ENCODE data around the gene AOPEP.
"Not testable (repeated sequence)": the region's sequence is repeated elsewhere in the genome, so short reads cannot be mapped to it uniquely, and the experiment has no call there.

AOPEP gene

DNA sequence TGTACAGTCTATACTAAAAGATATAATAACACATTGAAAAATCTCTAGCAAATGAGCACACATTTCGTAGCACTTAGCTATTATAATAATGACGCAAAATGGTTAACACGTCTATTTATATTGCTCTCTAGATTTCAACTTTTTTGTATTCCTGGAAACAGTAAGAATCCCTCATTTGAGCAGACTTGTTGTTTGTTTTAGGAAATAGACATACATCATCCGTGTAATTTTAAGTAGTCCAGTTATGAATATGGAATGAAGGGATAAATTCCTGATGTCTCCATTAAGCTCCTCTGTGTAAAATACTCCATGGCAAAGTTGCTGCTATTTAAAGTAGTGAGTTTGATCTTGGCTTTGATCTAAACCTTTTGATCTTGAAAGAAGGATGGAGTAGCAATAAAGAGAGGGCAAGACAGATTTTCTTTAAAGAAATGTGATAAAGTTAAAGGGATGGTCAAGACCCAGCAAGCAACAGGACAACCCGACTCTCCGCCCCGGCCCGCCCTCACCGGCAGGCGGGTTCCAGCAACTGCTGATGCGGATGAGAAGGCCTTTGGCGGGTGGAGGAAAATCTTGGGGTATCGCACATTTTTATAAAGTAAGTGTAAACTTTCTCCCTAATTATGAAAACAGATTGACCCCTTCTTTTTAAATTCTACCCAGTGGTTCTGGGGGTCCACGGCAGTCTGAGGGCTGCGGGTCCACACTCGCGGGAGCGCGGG lies 277.4 kb downstream of the AOPEP start:
- DNase-seq = no peak

DNA sequence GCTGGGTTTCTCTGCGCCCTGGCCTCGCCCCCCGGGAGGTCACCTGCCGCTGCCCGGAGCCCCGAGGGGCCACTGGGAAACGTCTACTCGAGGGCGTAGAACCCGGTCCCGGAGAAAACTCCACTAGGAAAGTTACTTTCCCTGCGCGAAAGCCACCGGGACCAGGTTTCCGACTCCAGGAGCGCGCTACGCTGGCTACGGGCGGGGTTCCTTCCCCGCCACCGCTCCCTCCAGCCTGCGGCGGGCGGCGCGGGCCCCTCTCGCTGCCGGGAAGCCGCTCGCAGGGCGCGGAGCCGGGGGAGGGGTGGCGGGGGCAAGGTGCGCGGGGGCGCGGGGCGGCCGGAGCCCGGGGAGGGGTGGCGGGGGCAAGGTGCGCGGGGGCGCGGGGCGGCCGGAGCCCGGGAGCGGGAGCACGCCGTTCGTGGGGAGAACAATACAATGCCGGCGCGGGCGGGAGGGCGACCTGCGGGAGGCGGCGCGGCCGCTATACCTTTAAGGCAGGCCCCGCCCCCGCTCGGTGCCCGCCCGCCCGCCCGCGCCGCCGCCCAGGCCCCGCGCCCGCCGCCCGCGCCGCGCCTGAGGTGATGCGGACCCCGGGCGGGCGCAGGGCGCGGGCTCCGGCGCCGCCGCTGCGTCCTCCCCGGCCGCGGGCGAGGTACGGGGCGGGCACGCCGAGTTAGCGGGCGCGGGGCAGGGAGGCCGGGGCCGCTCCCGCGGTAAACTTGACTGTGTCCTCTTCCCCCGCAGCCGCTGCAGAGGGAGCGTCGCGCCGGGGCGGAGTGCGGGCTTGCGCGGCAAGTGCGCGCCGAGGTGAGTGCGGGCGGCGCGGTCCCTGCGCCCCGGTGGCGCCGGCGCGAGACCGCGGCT lies 278.1 kb downstream of the AOPEP start:
- DNase-seq = no peak

DNA sequence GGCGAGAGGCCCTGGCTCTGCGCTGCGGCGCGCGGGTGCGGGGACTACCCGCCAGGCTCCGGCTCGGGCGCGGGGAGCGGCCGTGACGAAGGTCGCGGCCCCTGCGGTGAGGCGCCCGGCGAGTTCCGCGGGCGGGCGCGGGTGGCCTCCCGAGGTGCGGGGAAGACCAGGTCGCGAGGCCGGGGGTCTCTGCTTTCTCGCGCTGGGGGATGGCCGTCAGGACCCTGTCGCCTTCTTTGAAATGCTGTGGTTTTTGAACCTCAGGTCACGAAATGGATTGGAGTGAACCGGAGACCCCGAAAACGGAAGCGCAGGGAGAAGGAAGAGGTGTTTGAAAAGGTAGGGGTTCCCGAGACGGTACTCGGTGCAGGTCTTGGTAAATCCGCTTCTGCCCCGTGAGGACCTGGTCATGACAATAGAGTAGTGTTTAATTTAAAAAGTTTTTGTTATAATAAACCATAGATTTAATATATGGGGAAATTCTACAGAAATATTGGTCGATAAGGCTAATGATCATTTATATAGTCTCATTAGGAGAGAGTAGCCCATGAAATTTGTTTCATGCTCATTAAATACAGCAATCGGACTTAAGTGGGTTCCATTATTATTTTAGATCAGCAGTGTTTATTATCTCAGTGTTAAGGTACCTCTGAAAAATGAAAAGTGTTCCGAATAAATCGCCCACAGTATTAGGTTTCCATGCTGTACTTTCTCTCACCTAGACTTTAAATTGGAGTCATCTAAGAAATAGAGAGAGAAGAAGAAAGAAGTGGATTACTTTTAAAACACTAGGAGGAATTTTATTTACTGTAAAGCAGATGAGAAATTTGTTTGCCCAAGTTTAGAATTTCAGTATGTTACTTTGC lies 279.0 kb downstream of the AOPEP start:
- DNase-seq = no peak

DNA sequence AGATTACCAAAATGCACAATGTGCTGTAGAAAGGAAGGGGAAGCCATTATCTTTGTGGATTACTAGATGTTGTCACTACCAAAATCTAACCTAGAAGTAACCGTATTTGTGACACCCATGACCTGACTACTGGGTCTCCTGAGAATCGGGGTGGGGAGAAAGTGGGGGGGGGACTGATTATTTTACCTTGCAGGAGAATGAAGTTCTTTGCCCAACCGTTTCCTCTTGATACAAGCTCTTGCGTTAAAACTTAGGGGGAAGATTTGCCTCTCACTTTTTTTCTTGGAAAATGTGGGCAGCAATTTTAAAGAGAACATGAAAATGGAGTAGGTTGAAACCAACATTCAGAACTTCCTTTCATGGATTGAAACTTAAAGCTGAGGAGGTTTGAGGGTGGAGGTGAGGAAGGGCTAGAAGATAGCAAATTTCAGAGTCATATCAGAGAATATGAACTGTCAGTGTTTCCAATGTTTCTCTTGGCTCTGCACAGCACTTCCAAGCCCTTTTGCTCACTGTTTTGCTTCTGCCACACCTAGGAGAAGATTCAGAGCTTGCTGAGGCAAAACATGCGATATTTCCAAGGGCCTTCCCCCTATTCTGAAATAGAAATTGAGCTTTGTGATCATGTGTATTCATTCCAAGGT lies 280.8 kb downstream of the AOPEP start:
- no peak for DNase-seq

DNA sequence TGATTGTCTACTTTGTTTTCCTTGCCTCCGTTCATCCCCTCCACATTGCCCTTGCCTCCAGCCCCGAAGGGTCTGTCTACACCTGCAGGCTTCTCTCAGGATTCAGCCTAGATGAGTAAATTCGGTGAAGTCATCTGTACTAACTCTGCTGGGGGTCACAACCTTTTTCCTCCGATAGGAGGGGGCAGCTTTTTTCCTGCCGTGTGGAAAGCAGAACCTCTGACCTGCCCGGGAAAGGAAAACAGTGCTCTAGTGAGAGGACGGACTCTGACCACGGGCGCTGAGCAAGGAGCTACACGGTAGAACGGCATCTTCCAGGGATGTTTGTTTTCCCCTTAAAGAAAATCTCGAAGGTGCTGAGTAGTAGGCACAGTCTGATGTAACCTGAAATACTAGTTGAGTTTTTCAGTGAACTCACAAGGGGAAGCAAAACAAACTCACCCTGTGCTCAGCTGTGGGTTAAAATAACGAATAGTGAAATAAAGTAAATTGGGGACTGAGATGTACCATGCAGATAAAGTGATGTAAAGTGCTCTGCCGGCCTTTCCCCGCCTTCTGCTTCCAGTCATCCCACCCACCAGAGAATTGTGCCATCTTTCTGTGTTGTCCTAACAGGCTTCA lies 281.8 kb downstream of the AOPEP start:
- no peak for DNase-seq

DNA sequence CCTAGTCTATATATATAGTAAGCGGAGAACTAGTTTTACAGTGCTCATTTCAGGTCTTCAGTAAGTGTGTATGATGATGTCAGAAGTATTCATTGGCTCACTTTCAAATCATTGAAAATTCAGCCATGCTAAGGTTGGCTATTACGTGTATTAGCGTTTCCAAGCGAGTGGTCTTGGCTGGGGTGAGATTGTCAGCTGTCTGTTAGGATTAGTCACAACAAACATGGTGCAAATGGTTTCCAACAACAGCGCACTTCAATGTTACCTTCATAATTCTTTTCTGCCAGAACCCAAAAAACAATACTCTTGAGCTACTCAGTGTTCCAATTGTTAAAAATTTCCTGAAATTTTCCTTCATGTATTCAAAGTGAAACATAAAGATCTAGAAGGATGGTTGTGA lies 283.0 kb downstream of the AOPEP start:
- DNase-seq = no peak

DNA sequence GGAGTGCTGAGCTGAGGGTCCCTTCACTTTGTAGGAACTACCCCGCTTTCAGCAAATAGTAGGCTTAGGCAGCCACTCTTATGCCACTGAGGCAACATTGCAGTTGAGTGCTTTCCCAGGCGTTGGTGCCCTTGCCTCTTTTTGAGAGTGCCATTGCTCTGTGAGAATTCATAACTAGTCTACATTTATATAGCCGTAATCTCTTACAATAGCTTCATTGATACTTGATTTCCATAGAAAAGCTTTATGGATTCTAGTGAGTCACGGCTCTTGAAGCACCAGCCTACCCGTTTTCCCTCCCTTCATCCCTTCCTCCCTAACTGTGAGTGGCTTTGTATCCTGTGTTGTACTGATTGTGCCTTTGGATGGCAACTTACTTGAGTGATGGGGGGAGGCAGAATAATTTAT lies 283.9 kb downstream of the AOPEP start:
- DNase-seq = no peak

DNA sequence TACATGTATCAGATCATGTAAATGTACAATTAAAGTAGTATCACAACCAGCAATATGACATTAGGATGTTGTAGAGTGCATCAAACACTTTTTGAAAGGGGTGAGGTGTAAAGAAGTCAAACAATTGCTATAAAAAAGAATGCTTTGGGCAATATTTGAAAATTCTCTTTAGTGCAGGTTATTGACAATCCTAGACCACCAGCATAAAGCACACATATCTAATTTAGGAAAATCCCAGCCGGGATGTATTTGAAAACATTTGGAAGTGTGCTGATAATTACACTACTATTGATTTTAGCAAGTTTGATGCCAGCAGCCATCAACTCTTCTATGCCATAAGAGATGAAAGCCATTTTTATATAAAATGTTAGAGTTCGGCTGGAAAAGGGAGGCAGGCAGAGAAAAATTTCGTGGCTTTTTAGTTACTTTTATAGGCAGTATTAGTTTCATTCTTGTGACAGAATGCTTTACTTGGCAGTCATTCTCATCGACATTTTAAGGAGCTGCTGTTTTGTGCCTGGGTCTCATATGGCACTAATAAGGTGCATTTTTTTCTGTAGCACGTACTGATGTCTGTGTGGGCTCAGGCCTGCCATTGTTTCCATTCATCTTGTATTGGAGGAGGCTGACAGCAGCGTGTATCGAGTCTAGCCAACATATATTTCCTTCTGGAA lies 285.7 kb downstream of the AOPEP start:
- DNase-seq = no peak

DNA sequence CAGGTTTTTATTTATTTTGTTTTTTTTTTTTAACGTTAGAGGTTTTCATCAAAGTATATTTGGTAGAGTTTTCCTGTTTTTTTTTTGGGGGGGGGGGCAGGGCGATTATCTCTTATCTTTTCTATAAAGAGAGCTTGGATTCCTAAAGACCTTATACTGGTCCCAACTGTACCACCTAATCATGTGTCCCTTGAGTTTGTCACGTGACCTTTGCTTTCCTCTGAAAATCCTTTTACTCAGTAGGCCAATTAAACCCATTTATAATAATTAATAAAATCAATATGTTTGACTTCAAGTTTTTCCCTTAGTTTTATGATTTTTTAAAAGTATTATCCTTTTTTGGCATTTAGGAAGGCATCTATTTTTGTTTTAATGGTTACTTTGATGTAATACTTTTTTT lies 286.4 kb downstream of the AOPEP start:
- DNase-seq = no peak

DNA sequence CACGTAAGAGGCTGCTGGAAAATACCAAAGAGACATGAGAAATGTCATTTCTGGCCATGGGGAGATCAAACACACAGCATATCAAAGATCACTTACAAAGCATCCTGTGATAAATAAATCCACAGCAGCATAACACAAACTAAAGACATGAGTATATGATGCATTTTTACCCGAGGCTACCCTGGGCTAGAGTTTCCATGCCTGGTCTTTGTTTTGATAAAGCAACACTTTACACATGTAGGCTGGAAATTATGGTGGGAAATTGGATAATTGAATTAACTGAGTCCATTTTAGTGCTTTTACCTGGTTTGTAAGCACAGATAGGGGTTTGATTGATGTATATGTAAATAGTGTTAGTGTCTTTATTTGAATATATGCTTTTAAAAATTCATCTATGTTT lies 288.4 kb downstream of the AOPEP start:
- no peak for DNase-seq

DNA sequence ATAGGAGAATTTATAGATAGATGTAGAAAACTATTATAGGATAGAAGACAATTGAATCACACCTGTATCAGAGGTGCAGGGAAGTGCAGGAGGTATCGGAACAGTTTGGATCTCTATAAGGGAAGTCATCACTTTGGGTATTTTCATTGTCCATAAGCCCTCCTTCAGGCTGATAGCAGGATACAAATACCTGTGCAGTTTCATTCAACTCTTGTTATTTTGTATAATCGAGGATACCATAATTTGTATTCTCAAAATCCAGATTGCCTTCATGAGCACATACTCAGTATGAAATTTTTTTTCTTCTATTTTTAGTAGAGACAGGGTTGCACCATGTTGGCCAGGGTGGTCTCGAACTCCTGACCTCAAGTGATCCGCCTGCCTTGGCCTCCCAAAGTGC lies 289.1 kb downstream of the AOPEP start:
- DNase-seq = no peak

DNA sequence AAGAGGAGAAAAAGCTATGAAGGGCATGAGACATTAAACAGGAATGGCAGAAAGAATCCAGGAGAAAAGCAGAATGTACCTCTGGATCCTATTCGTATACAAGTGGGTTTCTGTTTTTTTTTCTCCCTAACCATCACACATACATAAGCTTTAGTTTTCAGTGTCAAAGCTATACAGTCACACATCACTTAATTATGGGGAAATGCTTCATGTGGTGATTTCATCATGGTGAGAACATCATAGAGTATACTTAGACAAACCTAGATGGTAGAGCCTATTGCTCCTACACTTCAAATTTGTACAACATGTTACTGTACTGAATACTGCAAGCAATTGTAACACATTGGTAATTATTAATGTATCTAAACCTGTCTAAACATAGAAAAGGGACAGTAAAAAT lies 290.6 kb downstream of the AOPEP start:
- no peak for DNase-seq

DNA sequence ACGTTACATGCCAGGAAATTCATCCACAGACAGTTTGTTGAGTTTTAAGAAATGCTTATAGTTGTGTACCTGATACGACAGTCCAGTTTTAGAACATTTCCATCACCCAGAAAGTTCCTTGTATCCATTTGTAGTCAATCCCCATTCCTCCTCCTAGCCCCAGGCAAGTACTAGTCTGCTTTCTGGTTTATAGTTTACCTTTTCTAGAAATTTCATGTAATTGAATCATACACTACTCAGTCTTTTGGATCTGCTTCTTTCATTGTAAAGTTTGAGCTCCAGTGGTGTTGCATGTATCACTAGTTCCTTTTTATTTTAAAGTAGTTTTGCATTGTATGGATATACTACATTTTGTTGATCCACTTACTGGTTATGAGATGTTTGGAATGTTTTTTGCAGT lies 291.2 kb downstream of the AOPEP start:
- DNase-seq = no peak

DNA sequence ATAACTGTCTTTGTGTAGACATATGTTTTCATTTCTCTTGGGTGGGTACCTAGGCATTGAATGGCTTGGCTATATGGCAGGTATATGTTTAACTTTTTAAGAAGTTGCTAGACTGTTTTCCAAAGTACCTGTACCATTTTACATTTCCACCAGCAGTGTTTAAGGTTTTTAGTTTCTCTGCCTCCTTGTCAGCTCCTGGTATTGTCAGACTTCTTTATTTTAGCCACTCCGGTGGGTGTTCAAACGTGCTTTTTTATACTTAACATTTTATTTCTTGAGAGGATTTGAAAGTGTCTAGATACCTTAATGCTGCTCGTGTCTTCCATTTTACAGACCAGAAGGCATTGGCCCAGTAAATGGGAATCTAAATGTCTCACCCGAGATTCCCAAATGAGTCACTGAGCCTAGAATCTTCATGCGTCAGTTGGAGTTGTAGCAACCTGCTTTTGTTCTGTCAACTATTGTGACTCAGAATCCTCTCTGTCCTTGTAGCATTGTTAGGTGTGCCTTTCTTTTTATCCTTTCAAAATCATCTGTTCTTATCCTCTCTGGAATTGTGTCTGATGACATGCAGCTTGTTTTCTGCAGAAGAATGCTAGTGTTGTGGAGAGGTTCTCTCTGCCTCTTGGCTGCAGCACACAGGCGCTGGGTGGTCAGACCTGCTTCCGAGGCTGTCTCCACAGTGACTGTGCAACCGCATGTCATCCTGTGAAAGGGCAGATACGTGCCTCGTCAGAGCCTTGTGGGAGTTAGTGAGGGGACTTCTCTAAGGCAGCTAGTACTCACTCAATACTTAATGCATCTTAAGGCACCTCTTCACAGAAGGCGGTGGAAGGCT lies 291.8 kb downstream of the AOPEP start:
- no peak for DNase-seq

DNA sequence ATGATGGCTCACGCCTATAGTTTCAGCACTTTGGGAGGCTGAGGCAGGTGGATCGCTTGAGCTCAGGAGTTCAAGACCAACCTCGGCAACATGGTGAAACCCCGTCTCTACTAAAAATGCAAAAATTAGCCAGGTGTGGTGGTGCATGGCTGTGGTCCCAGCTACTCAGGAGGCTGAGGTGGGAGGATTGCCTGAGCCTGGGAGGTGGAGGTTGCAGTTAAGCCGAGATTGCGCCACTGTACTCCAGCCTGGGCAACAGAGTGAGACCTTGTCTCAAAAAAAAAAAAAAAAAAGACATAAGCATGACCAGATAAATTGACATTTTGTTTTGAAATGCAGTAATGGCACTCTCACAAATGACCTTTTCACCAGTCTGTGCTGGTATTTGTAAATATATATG lies 294.1 kb downstream of the AOPEP start:
- DNase-seq = not testable (repeated sequence)

DNA sequence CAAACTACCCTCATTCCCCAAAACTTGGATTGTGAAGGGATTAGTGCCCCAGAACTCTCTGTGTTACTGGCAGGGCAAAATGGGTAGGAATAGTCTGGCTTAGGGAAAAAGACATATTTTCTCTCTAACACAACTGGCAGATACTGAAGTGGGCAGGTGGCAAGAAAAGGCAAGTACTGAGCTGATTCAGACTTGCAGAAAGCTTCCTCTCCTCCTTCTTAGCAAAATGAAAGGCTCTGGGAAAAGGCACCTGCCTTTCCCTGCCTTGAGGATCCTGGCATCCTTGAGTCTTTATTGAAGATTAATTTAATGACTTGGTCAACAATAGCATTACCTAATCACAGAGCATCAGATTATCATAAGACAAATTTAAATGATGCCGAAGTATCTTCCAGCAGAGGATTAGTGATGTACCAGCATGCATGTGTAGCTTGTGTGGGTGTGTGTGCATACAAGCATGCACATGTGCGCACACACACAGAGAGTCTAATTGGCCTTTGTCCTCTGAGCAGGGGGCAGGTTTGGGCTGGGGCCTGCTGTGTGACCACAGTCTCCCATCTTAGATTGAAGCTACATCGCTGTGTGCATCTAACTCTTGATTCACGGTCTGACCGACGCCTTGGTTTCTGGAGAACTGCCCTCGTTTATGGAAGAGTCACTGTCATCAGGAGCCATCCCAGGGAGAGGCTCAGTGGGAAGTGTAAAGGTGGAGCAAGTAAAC lies 294.8 kb downstream of the AOPEP start:
- no peak for DNase-seq

DNA sequence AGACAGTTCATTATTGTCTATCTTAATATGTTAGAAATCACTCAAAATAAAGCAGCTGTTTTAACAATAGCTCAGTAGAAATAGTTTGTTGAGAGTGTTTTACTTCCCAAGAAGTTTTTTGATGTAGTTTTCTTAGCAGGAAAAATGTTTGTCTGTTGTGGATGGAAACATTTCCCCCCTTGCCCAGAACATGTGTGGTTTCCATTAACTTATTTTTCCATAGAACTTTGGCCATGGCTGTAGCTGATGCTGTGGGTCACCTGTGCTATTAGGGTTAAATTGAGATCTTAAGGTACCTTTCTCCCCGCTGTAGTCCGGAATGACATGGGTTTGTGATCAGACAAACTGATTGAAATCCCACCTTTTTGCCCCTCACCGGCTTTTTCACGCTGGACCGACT lies 296.2 kb downstream of the AOPEP start:
- no peak for DNase-seq

DNA sequence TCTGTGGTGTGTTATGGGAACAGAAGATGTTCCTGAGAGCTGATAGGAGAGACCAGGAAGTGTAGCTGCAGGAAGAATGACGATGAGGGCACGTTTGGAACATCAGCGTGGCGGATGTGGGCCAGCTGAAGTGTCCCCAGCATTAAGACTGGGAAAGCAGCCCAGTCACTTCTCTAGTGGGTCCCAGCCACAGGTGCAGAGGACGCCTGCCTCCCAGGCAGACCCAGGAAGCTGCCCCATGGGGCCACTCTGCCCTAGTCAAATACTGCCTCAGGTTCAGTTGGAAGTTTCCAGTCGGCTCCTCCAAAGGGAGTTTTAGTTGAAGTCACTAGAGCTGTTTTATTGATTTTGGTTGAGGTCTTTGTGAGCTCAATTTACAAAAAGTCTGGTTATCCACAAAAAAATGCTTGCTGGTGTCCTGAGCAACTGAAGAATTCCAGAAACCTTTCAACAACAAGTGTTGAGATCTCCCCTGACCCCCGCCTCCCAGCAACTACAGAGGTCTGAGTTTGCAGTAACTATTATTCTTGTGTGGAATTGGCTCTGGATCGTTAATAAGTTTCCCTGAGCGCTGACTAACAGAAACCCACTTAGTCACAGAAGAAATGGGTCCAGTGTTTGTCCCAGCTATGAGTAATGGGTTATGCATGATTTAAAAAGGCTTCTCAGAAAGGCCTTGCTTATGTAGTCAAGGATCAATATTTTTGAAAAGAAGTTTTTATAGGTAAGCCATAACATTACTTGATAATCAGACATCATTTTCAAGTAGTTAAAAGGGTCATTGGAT lies 296.9 kb downstream of the AOPEP start:
- no peak for DNase-seq

DNA sequence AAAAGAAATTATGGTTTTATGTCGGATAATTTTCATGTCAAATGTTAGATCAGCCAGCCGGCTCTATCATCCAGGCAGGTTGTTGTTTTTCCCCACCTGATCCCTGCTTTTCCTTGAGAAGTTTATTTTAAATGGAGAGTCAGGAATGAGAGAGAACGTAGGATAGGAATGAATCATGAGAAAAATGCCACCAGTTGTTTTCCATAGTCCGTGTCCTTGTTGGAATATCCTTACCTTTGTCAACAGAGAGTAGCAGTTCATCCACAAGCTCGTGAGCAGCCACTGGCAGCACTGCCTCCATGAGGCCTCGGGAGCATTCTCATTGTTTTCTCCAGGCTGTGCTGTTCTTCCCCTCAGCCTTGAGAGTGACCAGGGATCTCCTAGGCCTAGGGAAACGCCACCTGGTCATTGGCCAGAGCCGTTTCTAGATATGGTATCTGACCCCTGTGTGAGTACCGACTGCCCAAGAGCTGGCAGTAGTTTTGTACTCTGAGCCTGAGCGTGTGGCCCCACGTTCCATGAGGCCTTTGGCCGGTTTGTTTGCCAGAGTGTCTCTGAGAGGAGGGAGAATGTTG lies 297.7 kb downstream of the AOPEP start:
- DNase-seq = no peak

Data from MV-4-11 (cell line).